ENCODE measurements around the gene CHEK1. TPM values are rescaled to one million over a fixed set of nuclear protein-coding genes. Genes with fewer than 3 reads are reported as not detected.

The CHEK1 gene
- total and polyA plus RNA-seq, 2 of the 8 experiments (the other 6 are each of a cell fraction or from before 2014, with no cell fraction given): 37.7 to 133 TPM

DNA sequence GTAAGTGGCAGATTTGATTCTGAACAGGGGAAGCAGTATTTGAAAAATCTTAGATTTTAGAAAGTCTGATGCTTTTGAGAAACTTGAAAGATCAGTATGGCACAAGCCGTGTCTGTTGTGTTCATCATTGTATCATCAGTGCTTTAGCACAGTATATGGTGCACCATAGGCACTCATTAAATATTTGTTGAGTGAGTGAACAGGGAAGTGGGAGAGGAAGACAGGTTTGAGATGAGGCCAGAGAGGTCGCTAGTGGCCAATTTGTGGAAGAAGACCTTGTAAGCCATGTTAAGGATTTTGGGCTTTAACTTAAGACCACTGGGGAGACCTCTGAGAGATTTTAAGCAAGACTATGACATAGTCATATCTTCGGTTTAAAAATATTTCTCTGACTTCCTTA, 12.9 kb downstream of the CHEK1 start:
- Histone ChIP-seq H2BK5ac (ENCODE audit: low read depth, low read length) (no peak overlapping the region), H4K20me1 (replicated peaks in 1 of 2; ENCODE audit: control insufficient read depth in 1 of 2, insufficient read depth in 2 of 2, low read length in 2 of 2) (peaks cover 3% of the 10 kb centered on the region in 2 experiments), H4K8ac (ENCODE audit: extremely low read depth, insufficient read depth, low read length) (no peak overlapping the region), H3K27me3 (replicated peaks in 1 of 4; ENCODE audit: control insufficient read depth in 3 of 4, extremely low read depth in 1 of 4, insufficient read depth in 3 of 4, low read length in 3 of 4) (no peaks in the 10 kb centered on the region), H2AK5ac (ENCODE audit: low read depth, low read length) (no peak overlapping the region), H2BK15ac (ENCODE audit: low read length) (no peak overlapping the region), H2BK20ac (ENCODE audit: low read length) (no peak overlapping the region), H3K23me2 (ENCODE audit: low read depth, low read length) (no peaks in the 10 kb centered on the region), H3K4me1 (replicated peaks in 1 of 4; ENCODE audit: control insufficient read depth in 3 of 4, insufficient read depth in 4 of 4, low read length in 3 of 4) (no peaks in the 10 kb centered on the region), H3K4me2 (ENCODE audit: insufficient read depth in 1 of 2, low read depth in 2 of 2, low read length in 2 of 2) (no peak overlapping the region), H4K5ac (ENCODE audit: insufficient read length, low read depth, low read length) (no peak overlapping the region), H3K4me3 (ENCODE audit: extremely low read depth in 1 of 4, insufficient read depth in 2 of 4, low read depth in 3 of 4, low read length in 4 of 4) (no peak overlapping the region), H2BK12ac (ENCODE audit: low read depth, low read length) (no peak overlapping the region), H3K4ac (replicated peaks; ENCODE audit: insufficient read length, low read depth, low read length) (no peak overlapping the region), H3K23ac (ENCODE audit: insufficient read length) (no peak overlapping the region), H3K56ac (replicated peaks; ENCODE audit: insufficient read length, low read depth, low read length) (no peak overlapping the region), H3K14ac (ENCODE audit: insufficient read length) (no peak overlapping the region), H3K9me3 (ENCODE audit: insufficient read depth in 2 of 2, low read depth in 1 of 2, low read length in 1 of 2) (no peaks in the 10 kb centered on the region), H2BK120ac (replicated peaks; ENCODE audit: low read depth, low read length) (no peak overlapping the region), H3K79me2 (ENCODE audit: control insufficient read depth in 1 of 2, insufficient read depth in 2 of 2, low read length in 2 of 2) (no peaks in the 10 kb centered on the region), H3K27ac (ENCODE audit: low read depth, low read length) (no peak overlapping the region), H2AFZ (ENCODE audit: low read length) (no peak overlapping the region), H3K18ac (ENCODE audit: extremely low read depth, low read length) (no peak overlapping the region), H4K91ac (replicated peaks; ENCODE audit: insufficient read length, low read length) (no peak overlapping the region), H3K36me3 (ENCODE audit: control insufficient read depth in 2 of 4, insufficient read depth in 4 of 4, low read length in 3 of 4) (peaks cover 22 to 90% (median 69%) of the 10 kb centered on the region in 4 experiments), H3K79me1 (ENCODE audit: low read depth, low read length) (no peaks in the 10 kb centered on the region), H3K9ac (replicated peaks in 1 of 4; ENCODE audit: extremely low read depth in 1 of 4, low read depth in 3 of 4, low read length in 3 of 4) (no peak overlapping the region)
- FAIRE-seq: no peak
- no peak for DNase-seq (ENCODE audit: low read depth in 1 of 2, low spot score in 2 of 2)
- 83% methylated on average over 3 of the region's 3 CpGs; no CpG with 5 or more reads in 1 of the 2 experiments for WGBS, 2 experiments (ENCODE audit: extremely low coverage in 1 of 2, insufficient coverage in 1 of 2, insufficient read length in 1 of 2, insufficient replicate concordance in 2 of 2, low coverage in 1 of 2, low lambda C conversion rate in 2 of 2, missing lambda C conversion rate in 1 of 2)
- ChIA-PET POLR2A (ENCODE audit: partially characterized antibody) (interaction anchor here (1.0 to 1.4 kb wide), 3 partner anchors 9 to 39 kb away, joined by 3 to 6 read pairs (median 5); partner anchors contain the start of gene CHEK1), CTCF (ENCODE audit: partially characterized antibody) (interaction anchor here (1.0 to 1.5 kb wide), 2 partner anchors 10 to 14 kb away, joined by 3 to 4 read pairs; no protein-coding TSS in a partner anchor)
- no peak for TF ChIP-seq CHD2 (IDR thresholded peaks at IDR 0.05; ENCODE audit: low read length)
- TF ChIP-seq YY1 (IDR thresholded peaks at IDR 0.05; ENCODE audit: low read depth, low read length): no peak
- TF ChIP-seq RAD21 (IDR thresholded peaks at IDR 0.05 in 1 of 2, conservative IDR thresholded peaks at IDR 0.05 in 1 of 2; ENCODE audit: low read depth in 2 of 2, low read length in 2 of 2): peak in 1 of 2 experiments; percentile 10; a peak in 1 of 4 replicates
- no peak for TF ChIP-seq ZNF274 (IDR thresholded peaks at IDR 0.05; ENCODE audit: borderline replicate concordance, extremely low read depth, low read length)
- TF ChIP-seq PHF8 (conservative IDR thresholded peaks at IDR 0.05; ENCODE audit: low read depth, low read length): no peak
- TF ChIP-seq SIRT6 (IDR thresholded peaks at IDR 0.05; ENCODE audit: low read length): no peak
- no peak for TF ChIP-seq TEAD4 (IDR thresholded peaks at IDR 0.05; ENCODE audit: low read depth, low read length)
- no peak for TF ChIP-seq HDAC2 (IDR thresholded peaks at IDR 0.05; ENCODE audit: borderline replicate concordance in 1 of 2, low read depth in 2 of 2, low read length in 2 of 2)
- TF ChIP-seq, protein P1, sequence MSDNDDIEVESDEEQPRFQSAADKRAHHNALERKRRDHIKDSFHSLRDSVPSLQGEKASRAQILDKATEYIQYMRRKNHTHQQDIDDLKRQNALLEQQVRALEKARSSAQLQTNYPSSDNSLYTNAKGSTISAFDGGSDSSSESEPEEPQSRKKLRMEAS (IDR thresholded peaks at IDR 0.05): no peak
- TF ChIP-seq, protein P2, sequence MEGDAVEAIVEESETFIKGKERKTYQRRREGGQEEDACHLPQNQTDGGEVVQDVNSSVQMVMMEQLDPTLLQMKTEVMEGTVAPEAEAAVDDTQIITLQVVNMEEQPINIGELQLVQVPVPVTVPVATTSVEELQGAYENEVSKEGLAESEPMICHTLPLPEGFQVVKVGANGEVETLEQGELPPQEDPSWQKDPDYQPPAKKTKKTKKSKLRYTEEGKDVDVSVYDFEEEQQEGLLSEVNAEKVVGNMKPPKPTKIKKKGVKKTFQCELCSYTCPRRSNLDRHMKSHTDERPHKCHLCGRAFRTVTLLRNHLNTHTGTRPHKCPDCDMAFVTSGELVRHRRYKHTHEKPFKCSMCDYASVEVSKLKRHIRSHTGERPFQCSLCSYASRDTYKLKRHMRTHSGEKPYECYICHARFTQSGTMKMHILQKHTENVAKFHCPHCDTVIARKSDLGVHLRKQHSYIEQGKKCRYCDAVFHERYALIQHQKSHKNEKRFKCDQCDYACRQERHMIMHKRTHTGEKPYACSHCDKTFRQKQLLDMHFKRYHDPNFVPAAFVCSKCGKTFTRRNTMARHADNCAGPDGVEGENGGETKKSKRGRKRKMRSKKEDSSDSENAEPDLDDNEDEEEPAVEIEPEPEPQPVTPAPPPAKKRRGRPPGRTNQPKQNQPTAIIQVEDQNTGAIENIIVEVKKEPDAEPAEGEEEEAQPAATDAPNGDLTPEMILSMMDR (IDR thresholded peaks at IDR 0.05; ENCODE audit: control extremely low read depth in 1 of 3, insufficient read depth in 1 of 3, low read depth in 1 of 3, low read length in 3 of 3): peak in 1 of 3 experiments; percentile 14; a peak in 1 of 4 replicates
